AML-193 (cell line): ENCODE measurements around the gene SH3RF1.

ENCODE experiments used
- DNase-seq, 2 experiments: peaks; one replicate each; lab custom pipeline; 2025; lab: John Stamatoyannopoulos, UW

The SH3RF1 gene

GRCh38 chr4:169132561-169133305, 138.0 kb downstream of the SH3RF1 start:
- DNase-seq = no peak

GRCh38 chr4:169131556-169132208, 139.1 kb downstream of the SH3RF1 start:
- no peak for DNase-seq

GRCh38 chr4:169128902-169129301, 141.9 kb downstream of the SH3RF1 start:
- DNase-seq = no peak

- DNase-seq = no peak
Measured at GRCh38 chr4:169127314-169127713, 143.4 kb downstream of the SH3RF1 start.

- no peak for DNase-seq
Measured at GRCh38 chr4:169124661-169125060, 146.1 kb downstream of the SH3RF1 start.

GRCh38 chr4:169122422-169122821, 148.3 kb downstream of the SH3RF1 start:
- DNase-seq = no peak

GRCh38 chr4:169121861-169122382, 148.8 kb downstream of the SH3RF1 start:
- no peak for DNase-seq

GRCh38 chr4:169120624-169121023, 150.1 kb downstream of the SH3RF1 start:
- DNase-seq = no peak

GRCh38 chr4:169119536-169119935, 151.2 kb downstream of the SH3RF1 start:
- no peak for DNase-seq

GRCh38 chr4:169117591-169118081, 153.1 kb downstream of the SH3RF1 start:
- DNase-seq = no peak

GRCh38 chr4:169116270-169116901, 154.4 kb downstream of the SH3RF1 start:
- no peak for DNase-seq

GRCh38 chr4:169115897-169116254, 154.9 kb downstream of the SH3RF1 start:
- DNase-seq = no peak

- no peak for DNase-seq
Measured at GRCh38 chr4:169115144-169115896, 155.4 kb downstream of the SH3RF1 start.

GRCh38 chr4:169114341-169114974, 156.3 kb downstream of the SH3RF1 start:
- no peak for DNase-seq

- DNase-seq = no peak
Measured at GRCh38 chr4:169110633-169111032, 160.1 kb downstream of the SH3RF1 start.

- no peak for DNase-seq
Measured at GRCh38 chr4:169109035-169109675, 161.6 kb downstream of the SH3RF1 start.

GRCh38 chr4:169108303-169108702, 162.5 kb downstream of the SH3RF1 start:
- DNase-seq = no peak

- DNase-seq = no peak
Measured at GRCh38 chr4:169107528-169107927, 163.2 kb downstream of the SH3RF1 start.

GRCh38 chr4:169106696-169107229, 164.0 kb downstream of the SH3RF1 start:
- DNase-seq = no peak

GRCh38 chr4:169105620-169106019, 165.1 kb downstream of the SH3RF1 start:
- no peak for DNase-seq

GRCh38 chr4:169103966-169104412, 166.8 kb downstream of the SH3RF1 start:
- no peak for DNase-seq
